Activated naive CD4-positive, alpha-beta T cell treated with anti-CD3 and anti-CD28 coated beads for 36 hours (primary cell): ENCODE data around the gene SLC25A26. TPM values are rescaled to one million over a fixed set of nuclear protein-coding genes. Genes with fewer than 3 reads are reported as not detected.

Experiments
- CTCF ChIA-PET: fragments of 350-600 bp; sonication (Branson Sonifier 250); formaldehyde crosslinking; loops from one replicate; lab custom pipeline; 2021; ENCODE audit warnings: antibody characterized with exemption; lab: Charles Lee
- DNase-seq: peaks from one replicate; pipeline ENCODE4 v3.0.0-alpha.2; 2020
- H3K27ac Mint-ChIP-seq: one replicate; pipeline ENCODE4 v1.8.0; 2021; ENCODE audit warnings: mild to moderate bottlenecking, mixed read lengths
- H3K27me3 Mint-ChIP-seq: one replicate; pipeline ENCODE4 v1.8.0; 2021; ENCODE audit warnings: low read depth, mixed read lengths
- H3K36me3 Mint-ChIP-seq: one replicate; pipeline ENCODE4 v1.8.0; 2021; ENCODE audit warnings: low read depth, mixed read lengths
- H3K4me1 Mint-ChIP-seq: one replicate; pipeline ENCODE4 v1.8.0; 2021; ENCODE audit warnings: low read depth, mixed read lengths
- H3K4me3 Mint-ChIP-seq: one replicate; pipeline ENCODE4 v1.8.0; 2021; ENCODE audit warnings: mild to moderate bottlenecking, moderate library complexity, mixed read lengths
- H3K9me3 Mint-ChIP-seq: one replicate; pipeline ENCODE4 v1.8.0; 2021; ENCODE audit warnings: mixed read lengths
- intact Hi-C: fragments of 100-400 bp; cut with micrococcal nuclease; formaldehyde crosslinking; loops from one replicate; pipeline ENCODE4 v1.15.1; 2023
- total RNA-seq, 2 experiments: library from RNA; stranded (reverse); gene quantifications; one replicate each; pipeline ENCODE4 v1.2.3, GENCODE V29; 2021

Gene SLC25A26
- total RNA-seq, 2 experiments from 2014 or later: 25.3 to 26.3 TPM

- H3K27me3 Mint-ChIP-seq: no peaks in the 10 kb centered on the region
- DNase-seq: no peak
- no peaks in the 10 kb centered on the region for H3K9me3 Mint-ChIP-seq
- intact Hi-C loops: no loop called here
- CTCF ChIA-PET: interaction anchor here (0.7 kb wide), 1 partner anchor 118 kb away, joined by 3 read pairs; no protein-coding TSS in a partner anchor
- no peak overlapping the region for H3K4me3 Mint-ChIP-seq
- H3K4me1 Mint-ChIP-seq: no peaks in the 10 kb centered on the region
- no peak overlapping the region for H3K27ac Mint-ChIP-seq
- H3K36me3 Mint-ChIP-seq: peaks cover 15% of the 10 kb centered on the region
Observed at GRCh38 chr3:66256806-66257205, 36.0 kb downstream of the SLC25A26 start.

GRCh38 chr3:66259566-66260255 is 38.9 kb downstream of the SLC25A26 start:
- H3K27ac Mint-ChIP-seq: no peak overlapping the region
- no peaks in the 10 kb centered on the region for H3K4me1 Mint-ChIP-seq
- H3K27me3 Mint-ChIP-seq: no peaks in the 10 kb centered on the region
- no peak overlapping the region for H3K4me3 Mint-ChIP-seq
- CTCF ChIA-PET: interaction anchor here (0.6 to 1.1 kb wide), 2 partner anchors 562 to 693 kb away, joined by 3 read pairs; no protein-coding TSS in a partner anchor
- DNase-seq: no peak
- no peaks in the 10 kb centered on the region for H3K9me3 Mint-ChIP-seq
- intact Hi-C loops: no loop called here
- peaks cover 13% of the 10 kb centered on the region for H3K36me3 Mint-ChIP-seq

- Mint-ChIP-seq H3K4me3 (no peak overlapping the region), H3K9me3 (no peaks in the 10 kb centered on the region), H3K27me3 (no peaks in the 10 kb centered on the region), H3K4me1 (no peaks in the 10 kb centered on the region), H3K27ac (no peak overlapping the region), H3K36me3 (peaks cover 8% of the 10 kb centered on the region)
- DNase-seq: no peak
- intact Hi-C loops: no loop called here
- CTCF ChIA-PET: interaction anchor here (0.6 to 1.1 kb wide), 2 partner anchors 562 to 692 kb away, joined by 3 read pairs; no protein-coding TSS in a partner anchor
Observed at GRCh38 chr3:66260431-66260830, 39.6 kb downstream of the SLC25A26 start.

GRCh38 chr3:66261355-66261754 is 40.6 kb downstream of the SLC25A26 start:
- no peaks in the 10 kb centered on the region for H3K9me3 Mint-ChIP-seq
- H3K4me3 Mint-ChIP-seq: no peak overlapping the region
- intact Hi-C loops: no loop called here
- CTCF ChIA-PET: no interaction called here
- no peaks in the 10 kb centered on the region for H3K27me3 Mint-ChIP-seq
- H3K4me1 Mint-ChIP-seq: no peaks in the 10 kb centered on the region
- DNase-seq: no peak
- peaks cover 11% of the 10 kb centered on the region for H3K36me3 Mint-ChIP-seq
- no peak overlapping the region for H3K27ac Mint-ChIP-seq

GRCh38 chr3:66265649-66266048 is 44.8 kb downstream of the SLC25A26 start:
- intact Hi-C loops: no loop called here
- Mint-ChIP-seq H3K36me3 (peaks cover 4% of the 10 kb centered on the region), H3K4me1 (peaks cover 7% of the 10 kb centered on the region), H3K4me3 (no peak overlapping the region), H3K27ac (no peak overlapping the region), H3K9me3 (no peaks in the 10 kb centered on the region), H3K27me3 (no peaks in the 10 kb centered on the region)
- no peak for DNase-seq
- CTCF ChIA-PET: no interaction called here

- CTCF ChIA-PET: interaction anchor here (0.5 kb wide), 1 partner anchor 14 kb away, joined by 3 read pairs; no protein-coding TSS in a partner anchor
- DNase-seq: no peak
- peaks cover 7% of the 10 kb centered on the region for H3K4me1 Mint-ChIP-seq
- intact Hi-C loops: no loop called here
- no peaks in the 10 kb centered on the region for H3K9me3 Mint-ChIP-seq
- no peaks in the 10 kb centered on the region for H3K27me3 Mint-ChIP-seq
- H3K27ac Mint-ChIP-seq: no peak overlapping the region
- no peak overlapping the region for H3K4me3 Mint-ChIP-seq
- peaks cover 10% of the 10 kb centered on the region for H3K36me3 Mint-ChIP-seq
Observed at GRCh38 chr3:66266551-66266950, 45.8 kb downstream of the SLC25A26 start.

GRCh38 chr3:66267031-66267430 is 46.2 kb downstream of the SLC25A26 start:
- Mint-ChIP-seq H3K9me3 (no peaks in the 10 kb centered on the region), H3K36me3 (peaks cover 11% of the 10 kb centered on the region), H3K27me3 (no peaks in the 10 kb centered on the region), H3K27ac (no peak overlapping the region), H3K4me3 (no peak overlapping the region), H3K4me1 (peaks cover 7% of the 10 kb centered on the region)
- no peak for DNase-seq
- intact Hi-C loops: no loop called here
- CTCF ChIA-PET: interaction anchor here (0.5 kb wide), 1 partner anchor 14 kb away, joined by 3 read pairs; no protein-coding TSS in a partner anchor

GRCh38 chr3:66267906-66268305 is 47.1 kb downstream of the SLC25A26 start:
- no peak for DNase-seq
- Mint-ChIP-seq H3K27me3 (no peaks in the 10 kb centered on the region), H3K27ac (no peak overlapping the region), H3K36me3 (peaks cover 17% of the 10 kb centered on the region), H3K4me1 (peaks cover 7% of the 10 kb centered on the region), H3K9me3 (no peaks in the 10 kb centered on the region), H3K4me3 (no peak overlapping the region)
- intact Hi-C loops: no loop called here
- CTCF ChIA-PET: interaction anchor here (1.4 kb wide), 1 partner anchor 13 kb away, joined by 4 read pairs; no protein-coding TSS in a partner anchor

GRCh38 chr3:66268864-66269263 is 48.1 kb downstream of the SLC25A26 start:
- H3K36me3 Mint-ChIP-seq: peaks cover 24% of the 10 kb centered on the region
- H3K27ac Mint-ChIP-seq: no peak overlapping the region
- H3K27me3 Mint-ChIP-seq: no peaks in the 10 kb centered on the region
- H3K4me1 Mint-ChIP-seq: peaks cover 7% of the 10 kb centered on the region
- no peak overlapping the region for H3K4me3 Mint-ChIP-seq
- CTCF ChIA-PET: interaction anchor here (1.4 kb wide), 1 partner anchor 14 kb away, joined by 4 read pairs; no protein-coding TSS in a partner anchor
- intact Hi-C loops: no loop called here
- DNase-seq: no peak
- H3K9me3 Mint-ChIP-seq: no peaks in the 10 kb centered on the region

GRCh38 chr3:66269411-66269810 is 48.6 kb downstream of the SLC25A26 start:
- no peak for DNase-seq
- Mint-ChIP-seq H3K4me1 (peaks cover 7% of the 10 kb centered on the region), H3K27me3 (no peaks in the 10 kb centered on the region), H3K9me3 (peaks cover 1% of the 10 kb centered on the region), H3K27ac (no peak overlapping the region), H3K4me3 (no peak overlapping the region), H3K36me3 (peaks cover 24% of the 10 kb centered on the region)
- CTCF ChIA-PET: interaction anchor here (1.4 kb wide), 1 partner anchor 15 kb away, joined by 4 read pairs; no protein-coding TSS in a partner anchor
- intact Hi-C loops: no loop called here

- H3K4me1 Mint-ChIP-seq: peaks cover 7% of the 10 kb centered on the region
- no peak for DNase-seq
- H3K27me3 Mint-ChIP-seq: no peaks in the 10 kb centered on the region
- no peak overlapping the region for H3K27ac Mint-ChIP-seq
- peaks cover 24% of the 10 kb centered on the region for H3K36me3 Mint-ChIP-seq
- CTCF ChIA-PET: interaction anchor here (1.1 to 2.1 kb wide), 2 partner anchors 107 to 137 kb away, joined by 4 to 7 read pairs; no protein-coding TSS in a partner anchor
- H3K9me3 Mint-ChIP-seq: peaks cover 2% of the 10 kb centered on the region
- intact Hi-C loops: no loop called here
- no peak overlapping the region for H3K4me3 Mint-ChIP-seq
Observed at GRCh38 chr3:66270288-66270687, 49.5 kb downstream of the SLC25A26 start.

- Mint-ChIP-seq H3K4me3 (no peak overlapping the region), H3K27ac (no peak overlapping the region), H3K4me1 (peaks cover 7% of the 10 kb centered on the region), H3K36me3 (peaks cover 21% of the 10 kb centered on the region), H3K27me3 (no peaks in the 10 kb centered on the region), H3K9me3 (peaks cover 2% of the 10 kb centered on the region)
- no peak for DNase-seq
- intact Hi-C loops: no loop called here
- CTCF ChIA-PET: interaction anchor here (1.1 to 2.1 kb wide), 2 partner anchors 107 to 137 kb away, joined by 4 to 7 read pairs; no protein-coding TSS in a partner anchor
Observed at GRCh38 chr3:66270701-66271100, 49.9 kb downstream of the SLC25A26 start.
